ENCODE data around the gene SMAD4. TPM values are rescaled to one million over a fixed set of nuclear protein-coding genes. Genes with fewer than 3 reads are reported as not detected.
"Not testable (repeated sequence)": the region's sequence is repeated elsewhere in the genome, so short reads cannot be mapped to it uniquely, and the experiment has no call there.

The SMAD4 gene
- total and polyA plus RNA-seq, 2 donors = 25.3 to 85.0 TPM

DNA sequence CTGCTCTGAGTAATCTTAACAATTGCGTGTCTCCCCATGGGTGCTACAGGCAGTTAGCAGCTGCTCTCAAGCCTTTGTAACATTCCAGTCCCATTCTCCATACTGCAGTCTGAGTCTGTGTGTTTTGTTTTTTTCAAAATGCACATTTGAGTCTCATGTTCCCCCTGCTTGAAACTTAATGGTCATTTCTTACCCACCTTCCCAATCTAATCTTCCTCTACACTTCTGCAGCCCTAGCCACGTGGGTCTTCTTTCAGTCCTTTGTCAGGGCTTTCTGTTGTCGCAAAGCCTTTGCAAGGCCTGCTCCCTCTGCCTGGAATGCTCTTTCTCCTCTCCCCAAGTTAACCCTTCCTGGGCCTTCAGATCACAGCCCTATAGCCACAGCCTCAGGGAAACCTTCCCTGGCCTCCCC is 37.7 kb upstream of the SMAD4 start:
- no peak overlapping the region for H3K4me3 ChIP-seq (ENCODE audit: low read length in 2 of 2)
- H3K9me3 ChIP-seq (ENCODE audit: control insufficient read depth in 2 of 2, insufficient read depth in 1 of 2, low read length in 1 of 2) = no peaks in the 10 kb centered on the region
- 97% methylated on average over 3 of the region's 3 CpGs for WGBS
- no peaks in the 10 kb centered on the region for H3K4me1 ChIP-seq (ENCODE audit: control insufficient read depth in 2 of 2, insufficient read depth in 2 of 2, low read length in 2 of 2)
- no peak for DNase-seq (ENCODE audit: low read depth in 6 of 9, low spot score in 9 of 9)
- H3K36me3 ChIP-seq (ENCODE audit: control insufficient read depth in 2 of 2, insufficient read depth in 2 of 2, low read length in 1 of 2) = no peaks in the 10 kb centered on the region
- no peaks in the 10 kb centered on the region for H3K27me3 ChIP-seq (ENCODE audit: control insufficient read depth in 2 of 2, insufficient read depth in 1 of 2, low read length in 1 of 2)
- H3K27ac ChIP-seq (ENCODE audit: low read depth in 1 of 2, low read length in 1 of 2) = no peak overlapping the region

DNA sequence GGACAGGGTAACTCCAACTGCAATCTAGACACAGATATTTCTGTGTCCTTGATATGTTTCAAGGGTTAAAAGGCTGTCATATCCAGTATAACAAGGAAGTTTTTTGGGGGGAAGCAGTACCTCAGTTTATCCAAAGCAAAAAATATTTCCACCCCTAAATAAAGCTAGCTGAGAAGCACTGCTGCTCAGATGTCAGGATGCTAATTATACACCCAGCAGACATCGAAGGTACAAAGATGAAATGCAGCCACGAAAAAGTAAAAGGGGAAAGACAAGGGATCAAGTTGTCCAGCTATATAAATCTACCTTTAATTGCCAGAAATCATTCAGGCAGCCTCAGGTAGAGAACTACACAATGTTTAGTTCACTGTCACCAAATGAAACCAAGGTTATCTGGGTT is 36.0 kb upstream of the SMAD4 start:
- Histone ChIP-seq H3K36me3 (ENCODE audit: control insufficient read depth in 2 of 2, insufficient read depth in 2 of 2, low read length in 1 of 2) (no peaks in the 10 kb centered on the region), H3K27me3 (ENCODE audit: control insufficient read depth in 2 of 2, insufficient read depth in 1 of 2, low read length in 1 of 2) (no peaks in the 10 kb centered on the region), H3K4me1 (ENCODE audit: control insufficient read depth in 2 of 2, insufficient read depth in 2 of 2, low read length in 2 of 2) (no peaks in the 10 kb centered on the region), H3K9me3 (ENCODE audit: control insufficient read depth in 2 of 2, insufficient read depth in 1 of 2, low read length in 1 of 2) (no peaks in the 10 kb centered on the region), H3K4me3 (ENCODE audit: low read length in 2 of 2) (no peak overlapping the region), H3K27ac (ENCODE audit: low read depth in 1 of 2, low read length in 1 of 2) (no peak overlapping the region)
- no peak for DNase-seq (ENCODE audit: low read depth in 6 of 9, low spot score in 9 of 9)
- WGBS = 96% methylated on average over 2 of the region's 2 CpGs

DNA sequence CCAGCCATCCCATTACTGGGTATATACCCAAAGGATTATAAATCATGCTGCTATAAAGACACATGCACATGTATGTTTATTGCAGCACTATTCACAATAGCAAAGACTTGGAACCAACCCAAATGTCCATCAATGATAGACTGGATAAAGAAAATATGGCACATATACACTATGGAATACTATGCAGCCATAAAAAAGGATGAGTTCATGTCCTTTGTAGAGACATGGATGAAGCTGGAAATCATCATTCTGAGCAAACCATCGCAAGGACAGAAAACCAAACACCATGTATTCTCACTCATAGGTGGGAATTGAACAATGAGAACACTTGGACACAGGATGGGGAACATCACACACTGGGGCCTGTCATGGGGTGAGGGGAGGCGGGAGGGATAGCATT is 26.8 kb upstream of the SMAD4 start:
- 97% methylated on average over 2 of the region's 2 CpGs for WGBS
- not testable (repeated sequence) for H3K27me3 ChIP-seq (ENCODE audit: control insufficient read depth in 2 of 2, insufficient read depth in 1 of 2, low read length in 1 of 2); H3K36me3 ChIP-seq (ENCODE audit: control insufficient read depth in 2 of 2, insufficient read depth in 2 of 2, low read length in 1 of 2); H3K4me1 ChIP-seq (ENCODE audit: control insufficient read depth in 2 of 2, insufficient read depth in 2 of 2, low read length in 2 of 2); H3K9me3 ChIP-seq (ENCODE audit: control insufficient read depth in 2 of 2, insufficient read depth in 1 of 2, low read length in 1 of 2); DNase-seq (ENCODE audit: low read depth in 6 of 9, low spot score in 9 of 9); H3K27ac ChIP-seq (ENCODE audit: low read depth in 1 of 2, low read length in 1 of 2); H3K4me3 ChIP-seq (ENCODE audit: low read length in 2 of 2)

DNA sequence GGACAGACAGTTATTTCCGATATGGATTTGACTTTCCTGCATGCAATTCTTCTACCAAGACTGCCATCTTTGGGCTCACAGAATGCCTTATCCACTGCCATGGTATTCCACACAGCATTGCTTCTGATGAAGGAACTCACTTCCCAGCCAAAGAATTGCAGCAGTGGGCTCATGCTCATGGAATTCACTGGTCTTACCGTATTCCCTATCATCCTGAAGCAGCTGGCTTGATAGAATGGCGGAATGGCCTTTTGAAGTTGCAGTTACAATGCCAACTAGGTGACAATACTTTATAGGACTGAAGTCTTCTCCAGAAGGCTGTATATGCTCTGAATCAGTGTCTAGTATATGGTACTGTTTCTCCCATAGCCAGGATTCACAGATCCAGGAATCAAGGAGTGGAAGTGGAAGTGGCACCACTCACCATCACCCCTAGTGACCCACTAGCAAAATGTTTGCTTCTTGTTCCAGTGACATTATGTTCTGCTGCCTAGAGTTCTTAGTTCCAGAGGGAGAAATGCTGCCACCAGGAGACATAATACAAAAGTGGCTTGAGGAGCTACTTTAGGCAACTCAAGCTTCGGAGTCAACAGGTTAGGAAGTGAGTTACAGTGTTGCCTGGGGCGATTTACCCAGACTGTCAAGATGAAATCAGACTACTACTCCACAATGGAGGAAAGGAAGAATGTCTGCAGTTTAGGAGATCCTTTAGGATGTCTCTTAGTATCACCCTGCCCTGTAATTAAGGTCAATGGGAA is 23.8 kb upstream of the SMAD4 start:
- Histone ChIP-seq H3K9me3 (ENCODE audit: control insufficient read depth in 2 of 2, insufficient read depth in 1 of 2, low read length in 1 of 2) (no peaks in the 10 kb centered on the region), H3K27me3 (ENCODE audit: control insufficient read depth in 2 of 2, insufficient read depth in 1 of 2, low read length in 1 of 2) (no peaks in the 10 kb centered on the region), H3K27ac (ENCODE audit: low read depth in 1 of 2, low read length in 1 of 2) (no peak overlapping the region), H3K4me1 (ENCODE audit: control insufficient read depth in 2 of 2, insufficient read depth in 2 of 2, low read length in 2 of 2) (no peaks in the 10 kb centered on the region), H3K4me3 (ENCODE audit: low read length in 2 of 2) (no peak overlapping the region), H3K36me3 (ENCODE audit: control insufficient read depth in 2 of 2, insufficient read depth in 2 of 2, low read length in 1 of 2) (no peaks in the 10 kb centered on the region)
- 99% methylated on average over 5 of the region's 5 CpGs for WGBS
- no peak for DNase-seq (ENCODE audit: low read depth in 6 of 9, low spot score in 9 of 9)

DNA sequence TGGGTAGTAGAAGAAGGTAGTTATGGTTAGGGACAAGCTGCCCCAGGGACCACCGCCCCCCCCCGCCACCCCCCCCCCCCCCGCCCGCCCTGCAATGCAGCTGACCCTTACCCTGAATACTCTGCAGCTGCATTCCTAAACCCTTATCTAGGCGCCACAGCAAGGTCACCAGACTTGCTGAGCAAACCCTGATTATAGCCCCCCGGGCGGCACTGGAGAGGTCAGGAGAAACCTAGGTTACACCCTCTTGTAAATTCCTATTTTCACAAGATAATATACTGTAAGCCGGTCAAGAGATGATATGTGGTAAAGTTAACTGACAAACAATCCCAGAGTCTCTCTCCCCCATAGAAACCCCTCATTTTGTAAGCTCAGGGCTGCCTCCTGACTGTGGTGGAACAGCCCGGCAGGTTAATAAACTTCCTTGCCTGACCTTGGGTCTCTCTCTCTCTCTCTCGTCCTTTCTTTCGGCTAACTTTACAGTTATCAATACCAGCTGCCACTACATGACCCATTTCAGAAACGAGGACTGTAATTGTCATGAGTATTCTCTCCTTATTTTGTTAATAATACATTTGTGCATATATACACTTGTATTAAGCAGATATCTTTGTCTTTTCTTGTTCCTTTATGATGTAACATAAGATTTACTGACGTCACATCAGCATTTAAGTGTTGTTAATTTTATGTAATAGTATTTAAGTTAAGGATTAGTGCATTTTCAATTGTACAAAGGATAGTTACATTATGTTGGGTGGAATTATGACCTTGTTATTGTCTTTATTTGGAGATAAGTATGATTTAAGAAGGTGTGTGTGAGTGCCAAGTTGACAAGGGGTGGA is 22.8 kb upstream of the SMAD4 start:
- Histone ChIP-seq H3K36me3 (ENCODE audit: control insufficient read depth in 2 of 2, insufficient read depth in 2 of 2, low read length in 1 of 2) (no peaks in the 10 kb centered on the region), H3K27me3 (ENCODE audit: control insufficient read depth in 2 of 2, insufficient read depth in 1 of 2, low read length in 1 of 2) (no peaks in the 10 kb centered on the region), H3K27ac (ENCODE audit: low read depth in 1 of 2, low read length in 1 of 2) (no peak overlapping the region), H3K4me1 (ENCODE audit: control insufficient read depth in 2 of 2, insufficient read depth in 2 of 2, low read length in 2 of 2) (no peaks in the 10 kb centered on the region), H3K4me3 (ENCODE audit: low read length in 2 of 2) (no peak overlapping the region), H3K9me3 (ENCODE audit: control insufficient read depth in 2 of 2, insufficient read depth in 1 of 2, low read length in 1 of 2) (no peaks in the 10 kb centered on the region)
- no peak for DNase-seq (ENCODE audit: low read depth in 6 of 9, low spot score in 9 of 9)
- WGBS = 95% methylated on average over 13 of the region's 13 CpGs

DNA sequence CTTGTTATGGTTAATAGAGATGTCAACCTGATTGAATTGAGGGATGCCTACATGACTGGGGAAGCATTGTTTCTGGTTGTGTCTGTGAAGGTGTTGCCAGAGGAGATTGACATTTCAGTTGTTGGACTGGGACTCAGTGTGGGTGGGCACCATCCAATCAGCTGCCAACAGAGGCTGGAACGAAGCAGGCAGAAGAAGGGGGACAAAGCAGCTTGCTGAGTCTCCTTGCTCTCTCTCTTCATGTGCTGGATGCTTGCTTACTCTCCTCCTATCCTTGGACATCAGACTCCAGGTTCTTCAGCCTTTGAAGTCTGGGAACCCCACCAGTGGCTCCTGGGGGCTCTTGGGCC is 22.2 kb upstream of the SMAD4 start:
- Histone ChIP-seq H3K9me3 (ENCODE audit: control insufficient read depth in 2 of 2, insufficient read depth in 1 of 2, low read length in 1 of 2) (no peaks in the 10 kb centered on the region), H3K4me3 (ENCODE audit: low read length in 2 of 2) (no peak overlapping the region), H3K27ac (ENCODE audit: low read depth in 1 of 2, low read length in 1 of 2) (no peak overlapping the region), H3K36me3 (ENCODE audit: control insufficient read depth in 2 of 2, insufficient read depth in 2 of 2, low read length in 1 of 2) (no peaks in the 10 kb centered on the region), H3K27me3 (ENCODE audit: control insufficient read depth in 2 of 2, insufficient read depth in 1 of 2, low read length in 1 of 2) (no peaks in the 10 kb centered on the region), H3K4me1 (ENCODE audit: control insufficient read depth in 2 of 2, insufficient read depth in 2 of 2, low read length in 2 of 2) (no peaks in the 10 kb centered on the region)
- 92% methylated on average over 1 of the region's 1 CpG for WGBS
- no peak for DNase-seq (ENCODE audit: low read depth in 6 of 9, low spot score in 9 of 9)

DNA sequence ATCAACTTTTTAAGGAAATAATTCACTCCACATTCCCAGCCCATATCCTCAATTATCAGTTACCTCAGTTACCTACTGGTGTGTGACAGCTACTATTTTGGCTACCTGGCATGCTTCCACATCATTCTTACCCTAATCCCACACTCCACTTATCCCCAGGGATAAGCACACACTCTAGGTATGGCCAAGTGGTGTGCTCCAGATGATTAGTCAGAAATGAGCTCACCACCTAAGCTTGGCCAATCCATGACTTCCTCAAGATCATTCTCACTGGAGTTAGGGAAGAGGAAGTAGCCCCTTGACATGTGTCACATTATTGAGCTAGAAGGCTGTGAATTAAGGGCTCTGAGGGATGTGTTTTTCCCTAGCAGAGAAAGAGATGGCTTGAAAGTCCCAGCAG is 20.9 kb upstream of the SMAD4 start:
- Histone ChIP-seq H3K27me3 (ENCODE audit: control insufficient read depth in 2 of 2, insufficient read depth in 1 of 2, low read length in 1 of 2) (no peaks in the 10 kb centered on the region), H3K27ac (ENCODE audit: low read depth in 1 of 2, low read length in 1 of 2) (no peak overlapping the region), H3K4me3 (ENCODE audit: low read length in 2 of 2) (no peak overlapping the region), H3K36me3 (ENCODE audit: control insufficient read depth in 2 of 2, insufficient read depth in 2 of 2, low read length in 1 of 2) (no peaks in the 10 kb centered on the region), H3K4me1 (ENCODE audit: control insufficient read depth in 2 of 2, insufficient read depth in 2 of 2, low read length in 2 of 2) (no peaks in the 10 kb centered on the region), H3K9me3 (ENCODE audit: control insufficient read depth in 2 of 2, insufficient read depth in 1 of 2, low read length in 1 of 2) (no peaks in the 10 kb centered on the region)
- no peak for DNase-seq (ENCODE audit: low read depth in 6 of 9, low spot score in 9 of 9)

DNA sequence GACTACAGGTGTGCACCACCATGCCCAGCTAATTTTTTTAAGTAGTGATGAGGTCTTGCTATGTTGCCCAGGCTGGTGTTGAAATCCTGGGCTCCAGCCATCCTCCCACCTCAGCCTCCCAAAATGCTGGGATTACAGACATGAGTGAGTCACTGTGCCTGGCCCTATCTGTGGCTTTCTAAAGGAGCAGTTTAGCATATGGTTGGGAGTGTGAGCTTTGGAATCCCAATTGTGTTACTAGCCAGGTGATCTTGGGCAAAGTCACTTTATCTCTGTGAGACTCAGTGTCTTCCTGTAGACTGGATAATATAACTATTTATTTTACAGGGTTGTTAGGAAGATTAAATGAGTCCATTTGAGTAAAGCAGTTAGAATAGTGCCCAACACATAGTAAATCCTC is 19.8 kb upstream of the SMAD4 start:
- no peak for DNase-seq (ENCODE audit: low read depth in 6 of 9, low spot score in 9 of 9)
- Histone ChIP-seq H3K4me1 (ENCODE audit: control insufficient read depth in 2 of 2, insufficient read depth in 2 of 2, low read length in 2 of 2) (no peaks in the 10 kb centered on the region), H3K36me3 (ENCODE audit: control insufficient read depth in 2 of 2, insufficient read depth in 2 of 2, low read length in 1 of 2) (no peaks in the 10 kb centered on the region), H3K4me3 (ENCODE audit: low read length in 2 of 2) (no peak overlapping the region), H3K27ac (ENCODE audit: low read depth in 1 of 2, low read length in 1 of 2) (no peak overlapping the region), H3K27me3 (ENCODE audit: control insufficient read depth in 2 of 2, insufficient read depth in 1 of 2, low read length in 1 of 2) (no peaks in the 10 kb centered on the region), H3K9me3 (ENCODE audit: control insufficient read depth in 2 of 2, insufficient read depth in 1 of 2, low read length in 1 of 2) (no peaks in the 10 kb centered on the region)

DNA sequence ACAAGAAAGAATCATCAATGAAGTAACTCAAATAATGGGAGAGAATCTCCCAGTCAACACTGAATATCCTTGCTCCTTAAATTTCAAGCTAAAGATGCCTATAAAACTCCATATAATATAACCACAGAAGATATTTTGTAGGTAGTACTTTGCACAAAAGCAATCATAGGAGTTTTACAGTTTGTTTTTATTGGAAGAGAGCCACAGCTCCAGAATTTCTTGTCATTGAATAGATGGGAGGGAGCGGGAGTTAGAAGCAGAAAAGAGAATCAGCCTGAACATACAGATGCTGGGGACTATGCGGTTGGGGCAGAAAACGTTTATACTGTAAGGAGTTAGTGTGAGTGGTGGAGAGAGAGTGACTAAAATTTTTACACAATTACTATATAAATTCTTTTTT is 18.3 kb upstream of the SMAD4 start:
- DNase-seq (ENCODE audit: low read depth in 6 of 9, low spot score in 9 of 9) = no peak
- H3K36me3 ChIP-seq (ENCODE audit: control insufficient read depth in 2 of 2, insufficient read depth in 2 of 2, low read length in 1 of 2) = peaks cover 0 to under 1% of the 10 kb centered on the region in 2 donors
- no peak overlapping the region for H3K4me3 ChIP-seq (ENCODE audit: low read length in 2 of 2)
- no peaks in the 10 kb centered on the region for H3K27me3 ChIP-seq (ENCODE audit: control insufficient read depth in 2 of 2, insufficient read depth in 1 of 2, low read length in 1 of 2)
- 91% methylated on average over 3 of the region's 3 CpGs for WGBS
- no peaks in the 10 kb centered on the region for H3K4me1 ChIP-seq (ENCODE audit: control insufficient read depth in 2 of 2, insufficient read depth in 2 of 2, low read length in 2 of 2)
- no peaks in the 10 kb centered on the region for H3K9me3 ChIP-seq (ENCODE audit: control insufficient read depth in 2 of 2, insufficient read depth in 1 of 2, low read length in 1 of 2)
- no peak overlapping the region for H3K27ac ChIP-seq (ENCODE audit: low read depth in 1 of 2, low read length in 1 of 2)
